Hematopoietic multipotent progenitor cell treated with erythropoietin and hydrocortisone succinate and interleukin-3 and kit ligand, for 15 days (in vitro differentiated cells): ENCODE data around the gene SPATA2.
"Not testable (repeated sequence)": the region's sequence is repeated elsewhere in the genome, so short reads cannot be mapped to it uniquely, and the experiment has no call there.

Experiments used
- DNase-seq: peaks from one replicate; pipeline ENCODE4 v3.0.0-alpha.2; 2015; ENCODE audit warnings: low spot score

Gene SPATA2

GRCh38 chr20:49885558-49886332, 29.6 kb downstream of the SPATA2 start:
- DNase-seq, result no peak

GRCh38 chr20:49883246-49883802, 32.0 kb downstream of the SPATA2 start:
- DNase-seq, result no peak

GRCh38 chr20:49882171-49882970, 33.0 kb downstream of the SPATA2 start:
- no peak for DNase-seq

GRCh38 chr20:49880724-49881445, 34.4 kb downstream of the SPATA2 start:
- no peak for DNase-seq

- no peak for DNase-seq
Measured at GRCh38 chr20:49880177-49880576, 35.2 kb downstream of the SPATA2 start.

- no peak for DNase-seq
Measured at GRCh38 chr20:49878977-49879376, 36.4 kb downstream of the SPATA2 start.

- no peak for DNase-seq
Measured at GRCh38 chr20:49877386-49877921, 37.9 kb downstream of the SPATA2 start.

- no peak for DNase-seq
Measured at GRCh38 chr20:49874696-49875095, 40.6 kb downstream of the SPATA2 start.

- no peak for DNase-seq
Measured at GRCh38 chr20:49872056-49872455, 43.3 kb downstream of the SPATA2 start.

GRCh38 chr20:49871391-49871948, 43.9 kb downstream of the SPATA2 start:
- no peak for DNase-seq

- DNase-seq, result no peak
Measured at GRCh38 chr20:49870261-49870660, 45.1 kb downstream of the SPATA2 start.

- no peak for DNase-seq
Measured at GRCh38 chr20:49868964-49869363, 46.4 kb downstream of the SPATA2 start.

GRCh38 chr20:49868538-49868937, 46.8 kb downstream of the SPATA2 start:
- no peak for DNase-seq

GRCh38 chr20:49867453-49868215, 47.7 kb downstream of the SPATA2 start:
- no peak for DNase-seq

- DNase-seq, result no peak
Measured at GRCh38 chr20:49866051-49866450, 49.3 kb downstream of the SPATA2 start.

- no peak for DNase-seq
Measured at GRCh38 chr20:49865559-49865958, 49.8 kb downstream of the SPATA2 start.

GRCh38 chr20:49863666-49864065, 51.7 kb downstream of the SPATA2 start:
- DNase-seq, result no peak

GRCh38 chr20:49862607-49863200, 52.6 kb downstream of the SPATA2 start:
- no peak for DNase-seq

- not testable (repeated sequence) for DNase-seq
Measured at GRCh38 chr20:49861232-49861631, 54.1 kb downstream of the SPATA2 start.

GRCh38 chr20:49859807-49860206, 55.5 kb downstream of the SPATA2 start:
- DNase-seq, result no peak

GRCh38 chr20:49859011-49859410, 56.3 kb downstream of the SPATA2 start:
- no peak for DNase-seq
